Tibial nerve (tissue), 4 donors: Measurements from ENCODE around the gene SGTA.

Experiments
- EP300 ChIP-seq, 2 donors: sonication (generic); formaldehyde crosslinking; IDR thresholded peaks; one replicate each; pipeline ENCODE4 v1.6.1; 2017; ENCODE audit warnings: antibody characterized with exemption in 2 of 2, mild to moderate bottlenecking in 1 of 2
- POLR2A ChIP-seq, 2 donors: fragments of 450-650 bp; IDR thresholded peaks; one replicate each; pipeline ENCODE4 v1.6.1; 2017; ENCODE audit warnings: antibody characterized with exemption in 2 of 2, mild to moderate bottlenecking in 2 of 2, moderate library complexity in 2 of 2
- TF ChIP-seq, protein P1 (sequence below), 5 experiments: fragments of 200-600 bp in 3 of 5; fragments of 450-650 bp in 2 of 5; sonication (generic) in 3 of 5; IDR thresholded peaks; one replicate each; pipeline ENCODE4 v1.5.1; 2016 to 2019; ENCODE audit warnings: antibody characterized with exemption in 5 of 5, mild to moderate bottlenecking in 3 of 5, moderate library complexity in 2 of 5

DNA sequence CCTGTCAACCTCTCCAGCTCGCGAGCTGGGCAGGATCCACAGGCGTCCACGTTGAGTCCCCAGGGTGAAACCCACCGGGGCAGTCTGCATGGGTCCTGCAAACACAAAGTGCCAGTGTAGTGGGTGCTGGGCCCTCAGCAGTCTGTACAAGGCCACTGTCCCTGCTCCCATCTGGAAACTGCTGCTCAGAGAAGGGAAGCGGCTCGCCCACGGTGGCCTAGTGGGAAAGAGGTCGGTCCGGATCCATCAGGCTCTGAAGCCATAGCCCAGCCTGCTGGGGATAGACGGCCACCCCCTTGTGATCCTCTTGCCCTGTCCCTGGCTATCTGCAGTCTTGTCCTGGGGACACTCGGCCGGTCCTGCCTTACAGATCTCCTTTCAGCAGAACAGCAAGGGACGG lies 59.3 kb downstream of the SGTA start:
- TF ChIP-seq, protein P1, sequence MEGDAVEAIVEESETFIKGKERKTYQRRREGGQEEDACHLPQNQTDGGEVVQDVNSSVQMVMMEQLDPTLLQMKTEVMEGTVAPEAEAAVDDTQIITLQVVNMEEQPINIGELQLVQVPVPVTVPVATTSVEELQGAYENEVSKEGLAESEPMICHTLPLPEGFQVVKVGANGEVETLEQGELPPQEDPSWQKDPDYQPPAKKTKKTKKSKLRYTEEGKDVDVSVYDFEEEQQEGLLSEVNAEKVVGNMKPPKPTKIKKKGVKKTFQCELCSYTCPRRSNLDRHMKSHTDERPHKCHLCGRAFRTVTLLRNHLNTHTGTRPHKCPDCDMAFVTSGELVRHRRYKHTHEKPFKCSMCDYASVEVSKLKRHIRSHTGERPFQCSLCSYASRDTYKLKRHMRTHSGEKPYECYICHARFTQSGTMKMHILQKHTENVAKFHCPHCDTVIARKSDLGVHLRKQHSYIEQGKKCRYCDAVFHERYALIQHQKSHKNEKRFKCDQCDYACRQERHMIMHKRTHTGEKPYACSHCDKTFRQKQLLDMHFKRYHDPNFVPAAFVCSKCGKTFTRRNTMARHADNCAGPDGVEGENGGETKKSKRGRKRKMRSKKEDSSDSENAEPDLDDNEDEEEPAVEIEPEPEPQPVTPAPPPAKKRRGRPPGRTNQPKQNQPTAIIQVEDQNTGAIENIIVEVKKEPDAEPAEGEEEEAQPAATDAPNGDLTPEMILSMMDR (IDR thresholded peaks at IDR 0.05), result no peak
- TF ChIP-seq POLR2A (IDR thresholded peaks at IDR 0.05), result no peak
- TF ChIP-seq EP300 (IDR thresholded peaks at IDR 0.05), result no peak
